GM12878 (cell line): ENCODE measurements around the gene SOCS4. TPM values are rescaled to one million over a fixed set of nuclear protein-coding genes. Genes with fewer than 3 reads are reported as not detected.

ENCODE experiments used
- ATAC-seq: fragments of 200-7000 bp; cut with Tn5 transposase; 3 replicates; pipeline ENCODE4 v1.9.1; 2020; ENCODE audit warnings: mild to moderate bottlenecking, moderate library complexity
- BruUV-seq: library from RNA; stranded (reverse); fragments of 400-500 nt; replicated peaks from 2 replicates; lab custom pipeline; 2021; lab: Mats Ljungman, UMichigan
- CTCF ChIA-PET: fragments of 300-600 bp; sonication (Branson Sonifier 250); formaldehyde crosslinking; extraction: SDS; loops from one replicate; lab custom pipeline; 2021; ENCODE audit warnings: inconsistent platforms; lab: Yijun Ruan, JAX
- POLR2A ChIA-PET: fragments of 350-600 bp; formaldehyde crosslinking; extraction: SDS; loops from one replicate; lab custom pipeline; 2021; ENCODE audit warnings: inconsistent platforms; lab: Charles Lee
- RAD21 ChIA-PET: fragments of 300-600 bp; sonication (Branson Sonifier 250); formaldehyde crosslinking; loops from one replicate; lab custom pipeline; 2023; ENCODE audit warnings: antibody characterized with exemption; ENCODE audit not compliant: unreplicated experiment; lab: Charles Lee
- SMC1A ChIA-PET: fragments of 300-600 bp; sonication (Branson Sonifier 250); formaldehyde crosslinking; loops from one replicate; lab custom pipeline; 2023; ENCODE audit not compliant: unreplicated experiment, uncharacterized antibody; lab: Charles Lee
- DNase-seq: peaks from one replicate; pipeline ENCODE4 v3.0.0-alpha.2; 2011; ENCODE audit warnings: low read depth, low spot score
- FAIRE-seq: peaks from 3 replicates; lab custom pipeline; 2011; peaks lifted over from hg19 to GRCh38; lab: Jason Lieb, UNC
- H2AFZ ChIP-seq: 2 replicates; pipeline ENCODE4 v1.6.0; 2011; ENCODE audit warnings: low read depth, low read length, control low read depth; ENCODE audit not compliant: control insufficient read depth
- H3K27ac ChIP-seq: 2 replicates; pipeline ENCODE4 v1.5.1; 2011; ENCODE audit warnings: control low read depth; ENCODE audit not compliant: control insufficient read depth, insufficient read depth
- H3K27me3 ChIP-seq, 2 experiments: replicated peaks in 1 of 2; 2 replicates each; pipeline versions ENCODE4 v1.6.0 to v1.6.1; 2011; ENCODE audit warnings: low read length in 1 of 2; ENCODE audit not compliant: control insufficient read depth in 2 of 2, insufficient read depth in 2 of 2
- H3K36me3 ChIP-seq, 2 experiments: 2 replicates each; pipeline ENCODE4 v1.5.1; 2011; ENCODE audit warnings: low read length in 1 of 2; ENCODE audit not compliant: control insufficient read depth in 2 of 2, insufficient read depth in 2 of 2
- H3K4me1 ChIP-seq: 2 replicates; pipeline ENCODE4 v1.6.1; 2011; ENCODE audit warnings: mild to moderate bottlenecking, low read length, moderate library complexity, mixed read lengths; ENCODE audit not compliant: control insufficient read depth, insufficient read depth
- H3K4me2 ChIP-seq: 2 replicates; pipeline ENCODE4 v1.6.0; 2011; ENCODE audit warnings: control low read depth; ENCODE audit not compliant: control insufficient read depth, insufficient read depth
- H3K4me3 ChIP-seq: fragments of 200-600 bp; sonication (generic); 2 replicates; pipeline ENCODE4 v1.5.1; 2016
- H3K79me2 ChIP-seq: 2 replicates; pipeline ENCODE4 v1.6.0; 2011; ENCODE audit warnings: low read length; ENCODE audit not compliant: control insufficient read depth, insufficient read depth
- H3K9ac ChIP-seq: 2 replicates; pipeline ENCODE4 v1.8.0; 2011; ENCODE audit warnings: low read length, control low read depth, mixed read lengths; ENCODE audit not compliant: control insufficient read depth, insufficient read depth
- H3K9me3 ChIP-seq: replicated peaks from 3 replicates; pipeline ENCODE4 v1.5.1; 2011; ENCODE audit warnings: mild to moderate bottlenecking, low read length; ENCODE audit not compliant: control insufficient read depth, insufficient read depth
- H4K20me1 ChIP-seq: 2 replicates; pipeline ENCODE4 v1.6.0; 2011; ENCODE audit not compliant: control insufficient read depth, insufficient read depth
- BCL3 ChIP-seq: IDR thresholded peaks from 2 replicates; pipeline ENCODE4 v1.6.1; 2011; ENCODE audit warnings: borderline replicate concordance, low read depth, mild to moderate bottlenecking, moderate library complexity, low read length; ENCODE audit not compliant: insufficient read depth, poor library complexity, severe bottlenecking
- ETV6 ChIP-seq, 2 experiments: fragments of 450-650 bp in 1 of 2; IDR thresholded peaks in 1 of 2; conservative IDR thresholded peaks in 1 of 2; 2 replicates each; pipeline ENCODE4 v1.6.1; 2014; ENCODE audit warnings: antibody characterized with exemption in 1 of 2, borderline replicate concordance in 1 of 2, low read depth in 1 of 2, mild to moderate bottlenecking in 1 of 2, moderate library complexity in 1 of 2
- MTA2 ChIP-seq: fragments of 450-650 bp; IDR thresholded peaks from 2 replicates; pipeline ENCODE4 v1.6.1; 2016; ENCODE audit warnings: low read depth, mild to moderate bottlenecking, moderate library complexity
- MYC ChIP-seq: IDR thresholded peaks from 2 replicates; pipeline ENCODE4 v1.6.1; 2011; ENCODE audit warnings: mild to moderate bottlenecking, low read length, moderate library complexity, inconsistent platforms; ENCODE audit not compliant: insufficient read depth, insufficient replicate concordance, insufficient read length, severe bottlenecking
- NR2F1 ChIP-seq: fragments of 450-650 bp; conservative IDR thresholded peaks from 2 replicates; pipeline ENCODE4 v1.6.1; 2017; ENCODE audit warnings: mild to moderate bottlenecking
- RELA ChIP-seq: fragments of 450-650 bp; IDR thresholded peaks from 2 replicates; pipeline ENCODE4 v1.8.0; 2014; ENCODE audit warnings: borderline replicate concordance; ENCODE audit not compliant: partially characterized antibody
- TCF7 ChIP-seq: IDR thresholded peaks from 2 replicates; pipeline ENCODE4 v1.6.1; 2014; ENCODE audit warnings: antibody characterized with exemption, borderline replicate concordance
- YBX1 ChIP-seq: fragments of 450-650 bp; IDR thresholded peaks from 2 replicates; pipeline ENCODE4 v1.6.1; 2016; ENCODE audit warnings: antibody characterized with exemption
- ZNF592 ChIP-seq: fragments of 450-650 bp; IDR thresholded peaks from 2 replicates; pipeline ENCODE4 v1.6.1; 2017; ENCODE audit warnings: mild to moderate bottlenecking, moderate library complexity
- WGBS: methylation state at CpG from one replicate; pipeline ENCODE4 v1.1.6; 2016; ENCODE audit warnings: low lambda C conversion rate; ENCODE audit not compliant: insufficient replicate concordance, insufficient coverage; ENCODE audit errors: missing lambda C conversion rate; 5-methylcytosine and 5-hydroxymethylcytosine counted together
- in situ Hi-C: fragments of 300-500 bp; cut with MboI; formaldehyde crosslinking; loops from 9 replicates; pipeline ENCODE4 v1.14.3; 2018; ENCODE audit warnings: mixed read lengths
- intact Hi-C: fragments of 100-400 bp; cut with micrococcal nuclease; formaldehyde crosslinking; loops from one replicate; pipeline ENCODE4 v1.14.2; 2022; ENCODE audit not compliant: unreplicated experiment
- polyA plus RNA-seq, 11 experiments: library from polyadenylated mRNA; depleted of rRNA in 4 of 11; unstranded in 6 of 11; stranded (reverse) in 5 of 11; fragments of >200 nt; fragmentation: Nextera tagmentation in 4 of 11; fragmentation: Illumina TruSeq in 1 of 11; extraction: Ambion mirVana in 4 of 11; extraction: Trizol in 1 of 11; gene quantifications; 1 replicate in 1 of 11; 2 replicates in 10 of 11; pipeline versions ENCODE4 v1.2.1 to v1.2.3, GENCODE V29; 2011 to 2016; ENCODE audit warnings: inconsistent platforms in 2 of 11, missing spikeins in 2 of 11, low read depth in 1 of 11
- total RNA-seq, 4 experiments: library from RNA; depleted of rRNA in 3 of 4; stranded (reverse); fragments of >200 nt in 3 of 4; fragmentation: Illumina TruSeq in 1 of 4; extraction: Trizol in 1 of 4; gene quantifications; 2 replicates each; pipeline versions ENCODE4 v1.2.1 to v1.2.3, GENCODE V29; 2013 to 2021
- TF ChIP-seq, protein P1 (sequence below): fragments of 450-650 bp; IDR thresholded peaks from 2 replicates; pipeline ENCODE4 v1.6.1; 2017; ENCODE audit warnings: mild to moderate bottlenecking, low read depth, inconsistent platforms; ENCODE audit not compliant: poor library complexity, severe bottlenecking

SOCS4 gene
- total and polyA plus RNA-seq, 10 of the 15 experiments (the other 5 are each of a cell fraction or from before 2014, with no cell fraction given) = 5.7 to 31.5 (median 20.8) TPM

DNA sequence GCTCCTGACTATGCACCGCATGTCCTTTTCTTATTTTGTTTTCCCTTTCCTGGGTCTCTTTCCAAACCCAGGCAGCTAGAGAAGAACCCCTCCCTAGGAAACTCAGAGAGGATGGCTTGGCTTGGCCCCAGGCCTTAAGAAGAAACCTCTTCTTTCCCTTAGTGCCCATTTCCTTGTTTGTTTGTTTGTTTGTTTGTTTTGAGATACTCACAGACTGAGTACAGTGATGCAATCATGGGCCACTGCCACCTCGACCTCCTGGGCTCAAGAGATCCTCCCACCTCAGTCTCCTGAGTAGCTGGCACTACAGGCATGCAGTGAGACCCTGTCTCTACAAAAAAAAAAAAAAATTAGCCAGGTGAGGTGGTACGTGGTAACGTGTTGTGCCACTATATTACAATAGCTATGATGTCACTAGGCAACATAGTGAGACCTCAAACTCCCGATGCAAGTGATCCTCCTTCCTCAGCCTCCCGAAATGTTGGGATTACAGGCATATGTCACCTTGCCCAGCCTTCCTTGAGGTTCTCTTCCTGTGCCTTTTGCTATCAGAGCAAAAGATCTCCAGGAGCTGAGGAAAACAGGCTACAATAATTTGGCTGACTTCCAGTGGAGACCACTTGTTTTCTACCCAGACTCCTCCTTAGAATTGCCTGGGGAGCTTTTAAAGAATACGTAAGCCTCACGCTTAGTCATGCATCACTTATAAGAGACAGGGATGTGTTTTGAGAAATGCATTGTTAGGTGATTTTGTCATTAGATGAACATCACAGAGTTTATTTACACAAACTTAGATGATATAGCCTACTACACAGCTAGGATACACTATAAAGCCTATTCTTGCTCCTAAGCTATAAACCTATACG is 67.5 kb downstream of the SOCS4 start:
- H4K20me1 ChIP-seq = no peaks in the 10 kb centered on the region
- CTCF ChIA-PET = interaction anchor here (0.5 to 6.8 kb wide), 7 partner anchors 17 to 521 kb away, joined by 3 to 49 read pairs (median 6); partner anchors contain the start of gene MAPK1IP1L
- H3K4me3 ChIP-seq = no peak overlapping the region
- TF ChIP-seq, protein P1, sequence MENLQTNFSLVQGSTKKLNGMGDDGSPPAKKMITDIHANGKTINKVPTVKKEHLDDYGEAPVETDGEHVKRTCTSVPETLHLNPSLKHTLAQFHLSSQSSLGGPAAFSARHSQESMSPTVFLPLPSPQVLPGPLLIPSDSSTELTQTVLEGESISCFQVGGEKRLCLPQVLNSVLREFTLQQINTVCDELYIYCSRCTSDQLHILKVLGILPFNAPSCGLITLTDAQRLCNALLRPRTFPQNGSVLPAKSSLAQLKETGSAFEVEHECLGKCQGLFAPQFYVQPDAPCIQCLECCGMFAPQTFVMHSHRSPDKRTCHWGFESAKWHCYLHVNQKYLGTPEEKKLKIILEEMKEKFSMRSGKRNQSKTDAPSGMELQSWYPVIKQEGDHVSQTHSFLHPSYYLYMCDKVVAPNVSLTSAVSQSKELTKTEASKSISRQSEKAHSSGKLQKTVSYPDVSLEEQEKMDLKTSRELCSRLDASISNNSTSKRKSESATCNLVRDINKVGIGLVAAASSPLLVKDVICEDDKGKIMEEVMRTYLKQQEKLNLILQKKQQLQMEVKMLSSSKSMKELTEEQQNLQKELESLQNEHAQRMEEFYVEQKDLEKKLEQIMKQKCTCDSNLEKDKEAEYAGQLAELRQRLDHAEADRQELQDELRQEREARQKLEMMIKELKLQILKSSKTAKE = no peak
- TF ChIP-seq MYC (no peak), ETV6 (conservative IDR thresholded peaks at IDR 0.05 in 1 of 2, IDR thresholded peaks at IDR 0.05 in 1 of 2; ENCODE audit: borderline replicate concordance in 1 of 2, low read depth in 1 of 2) (no peak), BCL3 (no peak), MTA2 (no peak), ZNF592 (no peak), TCF7 (no peak), YBX1 (no peak), RELA (no peak), NR2F1 (no peak)
- no peak overlapping the region for H3K4me2 ChIP-seq
- in situ Hi-C loops (loop anchor here (5.0 kb wide), 1 partner anchor 63 kb away; no protein-coding TSS in a partner anchor), intact Hi-C loops (no loop called here)
- H3K79me2 ChIP-seq = no peaks in the 10 kb centered on the region
- no peak for ATAC-seq
- BruUV-seq = no TSS peak
- DNase-seq = no peak
- H3K9me3 ChIP-seq = no peaks in the 10 kb centered on the region
- H3K4me1 ChIP-seq = peaks cover 25% of the 10 kb centered on the region
- RAD21 ChIA-PET = interaction anchor here (1.2 to 6.4 kb wide), 7 partner anchors 20 to 95 kb away, joined by 3 to 95 read pairs (median 5); partner anchors contain the start of gene MAPK1IP1L
- SMC1A ChIA-PET = interaction anchor here (0.8 to 9.4 kb wide), 12 partner anchors 9 to 64 kb away, joined by 3 to 93 read pairs (median 3); no protein-coding TSS in a partner anchor
- H3K36me3 ChIP-seq = no peaks in the 10 kb centered on the region
- WGBS = 66% methylated on average over 9 of the region's 9 CpGs
- no peak overlapping the region for H3K27ac ChIP-seq
- FAIRE-seq = no peak
- POLR2A ChIA-PET = interaction anchor here (0.9 to 1.3 kb wide), 3 partner anchors 18 to 96 kb away, joined by 3 to 4 read pairs (median 3); no protein-coding TSS in a partner anchor
- H3K27me3 ChIP-seq = no peaks in the 10 kb centered on the region
- no peak overlapping the region for H2AFZ ChIP-seq
- H3K9ac ChIP-seq = no peak overlapping the region
